MM.1S (cell line): ENCODE data around the gene SLC8A1.

Source experiments
- DNase-seq: peaks from one replicate; pipeline ENCODE4 v3.0.0-alpha.2; 2015
- H2AFZ ChIP-seq: fragments of 300-600 bp; sonication (generic); 2 replicates; pipeline ENCODE4 v1.6.0; 2016; ENCODE audit warnings: antibody characterized with exemption, low read length
- H3F3A ChIP-seq: fragments of 300-600 bp; sonication (generic); 2 replicates; pipeline ENCODE4 v1.6.1; 2016; ENCODE audit warnings: mild to moderate bottlenecking, antibody characterized with exemption, low read length, moderate library complexity, mixed read lengths; ENCODE audit not compliant: insufficient read depth
- H3K27ac ChIP-seq: fragments of 300-600 bp; sonication (generic); 2 replicates; pipeline ENCODE4 v1.5.1; 2016; ENCODE audit warnings: mild to moderate bottlenecking, low read length
- H3K27me3 ChIP-seq: fragments of 300-600 bp; sonication (generic); replicated peaks from 2 replicates; pipeline ENCODE4 v1.6.0; 2016; ENCODE audit warnings: low read length; ENCODE audit not compliant: insufficient read depth
- H3K36me3 ChIP-seq: fragments of 300-600 bp; sonication (generic); replicated peaks from 2 replicates; pipeline ENCODE4 v1.6.1; 2016; ENCODE audit warnings: mild to moderate bottlenecking, low read length, mixed read lengths; ENCODE audit not compliant: insufficient read depth
- H3K4me1 ChIP-seq: fragments of 300-600 bp; sonication (generic); 2 replicates; pipeline ENCODE4 v1.6.1; 2016; ENCODE audit warnings: low read length, mixed read lengths
- H3K4me2 ChIP-seq: fragments of 300-600 bp; sonication (generic); 2 replicates; pipeline ENCODE4 v1.6.0; 2016; ENCODE audit warnings: low read depth, low read length
- H3K4me3 ChIP-seq: fragments of 300-600 bp; sonication (generic); 2 replicates; pipeline ENCODE4 v1.5.1; 2016; ENCODE audit warnings: low read length, mixed read lengths
- H3K79me2 ChIP-seq: fragments of 300-600 bp; sonication (generic); 2 replicates; pipeline ENCODE4 v1.6.1; 2016; ENCODE audit warnings: mixed run types, low read length, mixed read lengths
- H3K9ac ChIP-seq: fragments of 300-600 bp; sonication (generic); 2 replicates; pipeline ENCODE4 v1.6.1; 2016; ENCODE audit warnings: low read length, mixed read lengths
- H3K9me2 ChIP-seq: fragments of 300-600 bp; sonication (generic); replicated peaks from 2 replicates; pipeline ENCODE4 v1.6.1; 2016; ENCODE audit warnings: mild to moderate bottlenecking, low read length, mixed read lengths; ENCODE audit not compliant: insufficient read depth
- H3K9me3 ChIP-seq: fragments of 300-600 bp; sonication (generic); replicated peaks from 2 replicates; pipeline ENCODE4 v1.6.1; 2016; ENCODE audit warnings: mild to moderate bottlenecking, low read length, mixed read lengths; ENCODE audit not compliant: insufficient read depth
- H4K20me1 ChIP-seq: fragments of 300-600 bp; sonication (generic); 2 replicates; pipeline ENCODE4 v1.6.1; 2016; ENCODE audit warnings: mild to moderate bottlenecking, low read length, moderate library complexity, mixed read lengths; ENCODE audit not compliant: insufficient read depth
- EZH2 ChIP-seq: fragments of 300-600 bp; sonication (generic); optimal IDR thresholded peaks from 2 replicates; pipeline ENCODE3; 2017; ENCODE audit warnings: low read depth, mild to moderate bottlenecking, antibody characterized with exemption, low read length, mixed read lengths
- EZH2phosphoT487 ChIP-seq: fragments of 300-600 bp; sonication (generic); IDR thresholded peaks from 2 replicates; pipeline ENCODE4 v1.6.1; 2018; ENCODE audit warnings: antibody characterized with exemption, low read length
- TF ChIP-seq, protein P1 (sequence below): fragments of 300-600 bp; sonication (generic); IDR thresholded peaks from 2 replicates; pipeline ENCODE4 v1.5.1; 2016; ENCODE audit warnings: antibody characterized with exemption, low read length, mixed read lengths

Gene SLC8A1

DNA sequence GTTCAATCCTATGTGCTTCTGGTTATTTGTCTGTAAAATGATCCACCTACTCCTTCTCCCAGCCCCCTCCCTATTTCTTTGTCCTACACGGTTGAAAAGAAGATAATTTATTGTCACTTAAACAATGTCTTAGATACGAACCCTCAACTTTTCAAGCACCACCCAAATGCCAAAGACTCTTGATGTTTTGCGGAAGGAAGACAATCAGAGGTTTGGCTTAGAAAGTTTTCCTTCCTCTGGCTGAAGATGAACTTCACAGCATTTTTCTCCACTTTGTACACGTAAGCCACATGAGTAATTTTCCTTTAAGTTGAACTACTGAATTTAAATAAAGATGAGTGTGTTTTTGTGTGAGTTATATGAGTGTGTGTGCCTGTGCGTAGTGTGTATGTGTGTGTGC is 25.5 kb upstream of the SLC8A1 start:
- Histone ChIP-seq H2AFZ (no peak overlapping the region), H3K4me2 (no peak overlapping the region), H3K9ac (no peak overlapping the region), H3K9me3 (no peaks in the 10 kb centered on the region), H4K20me1 (no peaks in the 10 kb centered on the region), H3K27ac (no peak overlapping the region), H3K9me2 (no peaks in the 10 kb centered on the region), H3K79me2 (no peaks in the 10 kb centered on the region), H3K4me1 (0 out of 2 replicates have a peak, but pooled peaks cover 4% of the 10 kb centered on the region), H3K27me3 (no peaks in the 10 kb centered on the region), H3K36me3 (no peaks in the 10 kb centered on the region), H3K4me3 (no peak overlapping the region), H3F3A (no peaks in the 10 kb centered on the region)
- no peak for DNase-seq
- TF ChIP-seq, protein P1, sequence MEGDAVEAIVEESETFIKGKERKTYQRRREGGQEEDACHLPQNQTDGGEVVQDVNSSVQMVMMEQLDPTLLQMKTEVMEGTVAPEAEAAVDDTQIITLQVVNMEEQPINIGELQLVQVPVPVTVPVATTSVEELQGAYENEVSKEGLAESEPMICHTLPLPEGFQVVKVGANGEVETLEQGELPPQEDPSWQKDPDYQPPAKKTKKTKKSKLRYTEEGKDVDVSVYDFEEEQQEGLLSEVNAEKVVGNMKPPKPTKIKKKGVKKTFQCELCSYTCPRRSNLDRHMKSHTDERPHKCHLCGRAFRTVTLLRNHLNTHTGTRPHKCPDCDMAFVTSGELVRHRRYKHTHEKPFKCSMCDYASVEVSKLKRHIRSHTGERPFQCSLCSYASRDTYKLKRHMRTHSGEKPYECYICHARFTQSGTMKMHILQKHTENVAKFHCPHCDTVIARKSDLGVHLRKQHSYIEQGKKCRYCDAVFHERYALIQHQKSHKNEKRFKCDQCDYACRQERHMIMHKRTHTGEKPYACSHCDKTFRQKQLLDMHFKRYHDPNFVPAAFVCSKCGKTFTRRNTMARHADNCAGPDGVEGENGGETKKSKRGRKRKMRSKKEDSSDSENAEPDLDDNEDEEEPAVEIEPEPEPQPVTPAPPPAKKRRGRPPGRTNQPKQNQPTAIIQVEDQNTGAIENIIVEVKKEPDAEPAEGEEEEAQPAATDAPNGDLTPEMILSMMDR = no peak
- TF ChIP-seq EZH2phosphoT487 = no peak
- TF ChIP-seq EZH2 = no peak

DNA sequence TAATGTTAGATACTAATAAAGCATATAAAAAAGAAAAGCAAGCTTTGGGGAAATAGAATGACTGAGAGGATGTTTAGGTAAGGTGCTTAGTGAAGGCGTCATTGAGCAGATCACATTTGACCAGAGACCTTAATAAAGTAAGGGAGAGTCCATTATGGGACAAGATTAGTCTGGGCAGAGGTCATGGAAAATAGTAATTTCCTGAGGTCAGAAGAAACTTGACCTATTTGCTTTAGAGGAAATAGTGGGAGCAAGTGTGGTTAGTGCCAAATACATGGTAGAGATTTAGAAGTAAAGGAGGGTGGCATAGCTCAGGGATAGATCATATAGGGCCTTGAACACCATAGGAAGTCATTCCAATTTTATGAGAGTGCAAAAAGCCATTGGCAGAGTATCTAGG is 24.5 kb upstream of the SLC8A1 start:
- H2AFZ ChIP-seq = no peak overlapping the region
- no peak overlapping the region for H3K9ac ChIP-seq
- no peaks in the 10 kb centered on the region for H3K36me3 ChIP-seq
- no peaks in the 10 kb centered on the region for H3K9me2 ChIP-seq
- H3K27me3 ChIP-seq = no peaks in the 10 kb centered on the region
- H3K4me1 ChIP-seq = peaks cover 4% of the 10 kb centered on the region; the same call in 1 of the 2 replicates
- no peaks in the 10 kb centered on the region for H4K20me1 ChIP-seq
- DNase-seq = no peak
- no peak overlapping the region for H3K27ac ChIP-seq
- no peaks in the 10 kb centered on the region for H3K9me3 ChIP-seq
- no peaks in the 10 kb centered on the region for H3F3A ChIP-seq
- H3K79me2 ChIP-seq = no peaks in the 10 kb centered on the region
- TF ChIP-seq EZH2phosphoT487 (no peak), EZH2 (no peak)
- TF ChIP-seq, protein P1 = no peak
- no peak overlapping the region for H3K4me3 ChIP-seq
- no peak overlapping the region for H3K4me2 ChIP-seq

DNA sequence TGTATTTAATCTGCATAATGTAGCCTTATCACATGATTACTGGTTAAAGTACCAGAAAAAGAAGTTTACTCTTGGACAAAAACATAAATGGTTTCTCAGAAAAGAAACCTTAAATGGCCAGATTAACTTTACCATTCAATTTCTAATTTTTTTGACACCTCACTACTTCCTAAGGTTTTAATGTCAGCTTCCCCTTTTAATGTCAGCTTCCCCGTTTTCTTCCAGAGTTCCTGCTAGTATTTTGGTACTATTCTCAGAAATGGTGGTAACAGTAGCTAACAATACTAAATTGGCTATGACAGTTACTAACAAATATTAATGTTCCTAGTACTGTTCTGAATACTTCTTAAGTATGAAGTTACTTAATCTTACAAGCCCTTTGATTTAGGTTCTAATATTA is 22.4 kb upstream of the SLC8A1 start:
- no peaks in the 10 kb centered on the region for H4K20me1 ChIP-seq
- no peak overlapping the region for H3K4me3 ChIP-seq
- peaks cover 8% of the 10 kb centered on the region; the same call in 1 of the 2 replicates for H3K4me1 ChIP-seq
- TF ChIP-seq, protein P1 = no peak
- TF ChIP-seq EZH2phosphoT487 = no peak
- TF ChIP-seq EZH2 = no peak
- H3K4me2 ChIP-seq = no peak overlapping the region
- H3F3A ChIP-seq = no peaks in the 10 kb centered on the region
- no peak overlapping the region for H3K9ac ChIP-seq
- H3K27ac ChIP-seq = no peak overlapping the region
- no peaks in the 10 kb centered on the region for H3K27me3 ChIP-seq
- H2AFZ ChIP-seq = no peak overlapping the region
- DNase-seq = no peak
- no peaks in the 10 kb centered on the region for H3K9me3 ChIP-seq
- H3K36me3 ChIP-seq = no peaks in the 10 kb centered on the region
- no peaks in the 10 kb centered on the region for H3K79me2 ChIP-seq
- H3K9me2 ChIP-seq = no peaks in the 10 kb centered on the region
